K562 (cell line): Measurements from ENCODE around the gene PTPRE.

Source experiments
- ARID4B ChIP-seq: sonication (generic); formaldehyde crosslinking; IDR thresholded peaks from 2 replicates; pipeline ENCODE4 v1.8.0; 2022; ENCODE audit warnings: mild to moderate bottlenecking, missing genetic modification reagents
- CBFA2T3 ChIP-seq: fragments of 450-650 bp; IDR thresholded peaks from 2 replicates; pipeline ENCODE4 v1.6.1; 2017
- CBX2 ChIP-seq: fragments of 200-600 bp; sonication (generic); IDR thresholded peaks from one replicate; pipeline ENCODE4 v1.6.1; 2012; ENCODE audit warnings: mild to moderate bottlenecking, low read length, inconsistent platforms; ENCODE audit not compliant: insufficient read depth, poor library complexity, severe bottlenecking
- CBX3 ChIP-seq, 2 experiments: IDR thresholded peaks; 1 replicate in 1 of 2; 2 replicates in 1 of 2; pipeline ENCODE4 v1.6.1; 2012; ENCODE audit warnings: inconsistent platforms in 2 of 2, low read length in 2 of 2, borderline replicate concordance in 1 of 2, control low read depth in 1 of 2
- E2F6 ChIP-seq, 2 experiments: IDR thresholded peaks; 2 replicates each; pipeline ENCODE4 v1.6.1; 2011; ENCODE audit warnings: borderline replicate concordance in 1 of 2, control low read depth in 1 of 2, low read depth in 1 of 2, low read length in 1 of 2, mild to moderate bottlenecking in 1 of 2, mixed read lengths in 1 of 2, moderate library complexity in 1 of 2; ENCODE audit not compliant: insufficient read depth in 1 of 2, insufficient read length in 1 of 2, poor library complexity in 1 of 2, severe bottlenecking in 1 of 2; ENCODE audit errors: extremely low read depth in 1 of 2
- E2F8 ChIP-seq: fragments of 450-650 bp; IDR thresholded peaks from 2 replicates; pipeline ENCODE4 v1.7.1; 2018; ENCODE audit warnings: mild to moderate bottlenecking, low read depth; ENCODE audit not compliant: partially characterized antibody
- KDM1A ChIP-seq, 2 experiments: fragments of 450-650 bp; IDR thresholded peaks; 2 replicates each; pipeline ENCODE4 v1.6.1; 2016; ENCODE audit warnings: mild to moderate bottlenecking in 2 of 2
- MNT ChIP-seq, 2 experiments: fragments of 450-650 bp; conservative IDR thresholded peaks; 2 replicates each; pipeline ENCODE4 v1.6.1; 2017; ENCODE audit warnings: mild to moderate bottlenecking in 2 of 2, moderate library complexity in 2 of 2
- NCOA6 ChIP-seq: fragments of 450-650 bp; IDR thresholded peaks from 2 replicates; pipeline ENCODE4 v1.6.1; 2017; ENCODE audit warnings: mild to moderate bottlenecking
- POLR2A ChIP-seq: fragments of 450-650 bp; conservative IDR thresholded peaks from 2 replicates; pipeline ENCODE4 v1.6.1; 2016
- ZNF146 ChIP-seq: IDR thresholded peaks from one replicate; pipeline ENCODE4 v1.6.1; 2018; ENCODE audit warnings: missing compliant biosample characterization; ENCODE audit not compliant: unreplicated experiment

GRCh38 chr10:127997937-127998336 is 91.0 kb downstream of the PTPRE start:
- TF ChIP-seq CBX3 (IDR thresholded peaks at IDR 0.05; ENCODE audit: borderline replicate concordance in 1 of 2, low read length in 2 of 2) (no peak), E2F8 (no peak), NCOA6 (no peak), CBX2 (no peak), CBFA2T3 (no peak), ZNF146 (CRISPR knock-in tag) (no peak), E2F6 (IDR thresholded peaks at IDR 0.05; ENCODE audit: borderline replicate concordance in 1 of 2, extremely low read depth in 1 of 2, insufficient read depth in 1 of 2, insufficient read length in 1 of 2, low read depth in 1 of 2, low read length in 1 of 2, poor library complexity in 1 of 2, severe bottlenecking in 1 of 2) (no peak), MNT (conservative IDR thresholded peaks at IDR 0.05) (no peak), ARID4B (CRISPR knock-in tag) (no peak), KDM1A (IDR thresholded peaks at IDR 0.05) (no peak), POLR2A (no peak)
